Testis (tissue), 3 donors: Measurements from ENCODE around the gene AP2B1. TPM values are rescaled to one million over a fixed set of nuclear protein-coding genes. Genes with fewer than 3 reads are reported as not detected.
"Not testable (repeated sequence)": the region's sequence is repeated elsewhere in the genome, so short reads cannot be mapped to it uniquely, and the experiment has no call there.

ENCODE experiments used
- DNase-seq: peaks from one replicate; pipeline ENCODE4 v3.0.0-alpha.2; 2019
- H3K27ac ChIP-seq, 2 donors: fragments of 200-600 bp; sonication (generic); one replicate each; pipeline ENCODE4 v1.5.1; 2019
- H3K27me3 ChIP-seq: fragments of 200-600 bp; sonication (generic); one replicate; pipeline ENCODE4 v1.5.1; 2019
- H3K36me3 ChIP-seq: fragments of 200-600 bp; sonication (generic); one replicate; pipeline ENCODE4 v1.5.1; 2017; ENCODE audit warnings: low read depth; ENCODE audit errors: missing control alignments
- H3K4me1 ChIP-seq: fragments of 200-600 bp; sonication (generic); one replicate; pipeline ENCODE4 v1.5.1; 2019
- H3K4me3 ChIP-seq, 2 donors: fragments of 200-600 bp; sonication (generic); one replicate each; pipeline ENCODE4 v1.5.1; 2017 to 2019
- H3K9me3 ChIP-seq: fragments of 200-600 bp; sonication (generic); one replicate; pipeline ENCODE4 v1.5.1; 2017
- POLR2A ChIP-seq: fragments of 450-650 bp; IDR thresholded peaks from one replicate; pipeline ENCODE4 v1.6.1; 2017; ENCODE audit warnings: antibody characterized with exemption, mild to moderate bottlenecking, moderate library complexity
- WGBS, 2 donors: methylation state at CpG; one replicate each; pipeline ENCODE4 v1.1.5; 2018; 5-methylcytosine and 5-hydroxymethylcytosine counted together
- intact Hi-C: fragments of 100-400 bp; cut with DNase I; formaldehyde crosslinking; loops from one replicate; pipeline ENCODE4 v1.15.1; 2023; ENCODE audit warnings: low total_unique reads
- polyA plus RNA-seq: library from polyadenylated mRNA; stranded (reverse); fragments of 350-450 nt; fragmentation: Illumina TruSeq; extraction: RNeasy Lipid Tissue Mini Kit (QIAGEN cat#74804); gene quantifications from one replicate; pipeline ENCODE4 v1.2.3, GENCODE V29; 2014; ENCODE audit warnings: low read depth, low replicate concordance; ENCODE audit not compliant: insufficient read depth
- total RNA-seq, 2 donors: library from RNA; depleted of rRNA; stranded (reverse); fragments of >200 nt; gene quantifications; one replicate each; pipeline ENCODE4 v1.2.3, GENCODE V29; 2016
- TF ChIP-seq, protein P1 (sequence below), 3 experiments: fragments of 450-650 bp in 2 of 3; fragments of 200-600 bp in 1 of 3; sonication (generic) in 1 of 3; IDR thresholded peaks; one replicate each; pipeline ENCODE4 v1.5.1; 2016 to 2019; ENCODE audit warnings: antibody characterized with exemption in 3 of 3, mild to moderate bottlenecking in 2 of 3, moderate library complexity in 1 of 3

Gene AP2B1
- total and polyA plus RNA-seq, 3 donors from 2014 or later = 132 to 310 (median 147) TPM

DNA sequence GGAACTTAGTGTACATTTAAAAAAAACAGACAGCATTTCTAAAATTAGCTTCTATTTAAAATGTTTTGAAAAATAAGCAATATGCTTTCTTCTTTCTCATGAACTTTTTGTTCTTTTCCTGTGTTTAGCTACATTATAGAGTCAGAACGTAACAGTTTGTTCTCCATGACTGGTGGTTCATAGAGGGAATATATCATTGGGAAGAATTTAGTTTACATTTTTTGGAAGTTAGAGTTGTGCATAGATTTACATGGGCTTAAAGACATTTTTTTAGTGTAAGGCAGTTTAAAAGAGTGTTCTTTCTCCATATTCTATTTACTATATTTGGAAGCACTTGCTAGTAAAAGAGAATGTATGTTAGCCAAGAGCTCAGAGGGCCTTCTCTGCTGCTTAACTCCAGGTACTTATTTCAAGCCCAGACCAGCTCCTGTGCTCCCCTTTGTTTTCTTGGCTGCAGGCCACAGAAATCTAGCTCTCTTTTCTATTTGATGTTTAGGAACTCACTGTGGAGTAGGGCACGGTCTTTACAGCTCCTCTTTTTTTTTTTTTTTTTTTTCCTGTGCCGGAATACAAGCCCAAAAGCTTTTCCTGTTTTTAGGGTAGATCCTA is 20.2 kb downstream of the AP2B1 start:
- Histone ChIP-seq H3K27me3 (no peaks in the 10 kb centered on the region), H3K4me3 (no peak overlapping the region), H3K27ac (no peak overlapping the region), H3K4me1 (no peaks in the 10 kb centered on the region), H3K36me3 (no peaks in the 10 kb centered on the region), H3K9me3 (no peaks in the 10 kb centered on the region)
- DNase-seq = no peak
- WGBS, 2 donors = 54 to 55% methylated on average over 3 of the region's 3 CpGs
- TF ChIP-seq POLR2A = no peak
- TF ChIP-seq, protein P1, sequence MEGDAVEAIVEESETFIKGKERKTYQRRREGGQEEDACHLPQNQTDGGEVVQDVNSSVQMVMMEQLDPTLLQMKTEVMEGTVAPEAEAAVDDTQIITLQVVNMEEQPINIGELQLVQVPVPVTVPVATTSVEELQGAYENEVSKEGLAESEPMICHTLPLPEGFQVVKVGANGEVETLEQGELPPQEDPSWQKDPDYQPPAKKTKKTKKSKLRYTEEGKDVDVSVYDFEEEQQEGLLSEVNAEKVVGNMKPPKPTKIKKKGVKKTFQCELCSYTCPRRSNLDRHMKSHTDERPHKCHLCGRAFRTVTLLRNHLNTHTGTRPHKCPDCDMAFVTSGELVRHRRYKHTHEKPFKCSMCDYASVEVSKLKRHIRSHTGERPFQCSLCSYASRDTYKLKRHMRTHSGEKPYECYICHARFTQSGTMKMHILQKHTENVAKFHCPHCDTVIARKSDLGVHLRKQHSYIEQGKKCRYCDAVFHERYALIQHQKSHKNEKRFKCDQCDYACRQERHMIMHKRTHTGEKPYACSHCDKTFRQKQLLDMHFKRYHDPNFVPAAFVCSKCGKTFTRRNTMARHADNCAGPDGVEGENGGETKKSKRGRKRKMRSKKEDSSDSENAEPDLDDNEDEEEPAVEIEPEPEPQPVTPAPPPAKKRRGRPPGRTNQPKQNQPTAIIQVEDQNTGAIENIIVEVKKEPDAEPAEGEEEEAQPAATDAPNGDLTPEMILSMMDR (IDR thresholded peaks at IDR 0.05) = no peak
- intact Hi-C loops = no loop called here

DNA sequence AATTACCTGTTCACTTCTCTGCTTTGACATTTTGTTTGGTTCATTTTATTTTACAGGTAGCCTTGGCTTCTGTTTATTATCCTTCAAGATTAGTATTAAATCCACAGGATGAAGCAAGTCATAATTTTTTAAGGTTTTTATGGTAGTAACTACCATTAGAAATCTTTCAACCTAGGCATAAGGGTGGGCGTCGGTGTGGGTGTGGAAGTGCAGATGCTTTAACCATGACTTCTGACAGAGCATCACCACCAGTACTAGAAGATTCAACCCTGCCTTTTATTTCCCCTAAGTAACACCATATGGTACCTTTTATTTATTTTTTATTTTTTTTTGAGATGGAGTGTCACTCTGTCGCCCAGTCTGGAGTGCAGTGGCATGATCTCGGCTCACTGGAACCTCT is 22.7 kb downstream of the AP2B1 start:
- Histone ChIP-seq H3K27ac (no peak overlapping the region), H3K4me3 (no peak overlapping the region), H3K4me1 (no peaks in the 10 kb centered on the region), H3K9me3 (no peaks in the 10 kb centered on the region), H3K27me3 (no peaks in the 10 kb centered on the region), H3K36me3 (no peaks in the 10 kb centered on the region)
- WGBS, 2 donors = 87 to 96% methylated on average over 4 of the region's 4 CpGs
- intact Hi-C loops = no loop called here
- TF ChIP-seq, protein P1 (IDR thresholded peaks at IDR 0.05) = no peak
- no peak for TF ChIP-seq POLR2A
- DNase-seq = no peak

- not testable (repeated sequence) for H3K4me3 ChIP-seq, H3K36me3 ChIP-seq, H3K4me1 ChIP-seq
These were observed 23.6 kb downstream of the AP2B1 start for GRCh38 chr17:35610746-35611145.

DNA sequence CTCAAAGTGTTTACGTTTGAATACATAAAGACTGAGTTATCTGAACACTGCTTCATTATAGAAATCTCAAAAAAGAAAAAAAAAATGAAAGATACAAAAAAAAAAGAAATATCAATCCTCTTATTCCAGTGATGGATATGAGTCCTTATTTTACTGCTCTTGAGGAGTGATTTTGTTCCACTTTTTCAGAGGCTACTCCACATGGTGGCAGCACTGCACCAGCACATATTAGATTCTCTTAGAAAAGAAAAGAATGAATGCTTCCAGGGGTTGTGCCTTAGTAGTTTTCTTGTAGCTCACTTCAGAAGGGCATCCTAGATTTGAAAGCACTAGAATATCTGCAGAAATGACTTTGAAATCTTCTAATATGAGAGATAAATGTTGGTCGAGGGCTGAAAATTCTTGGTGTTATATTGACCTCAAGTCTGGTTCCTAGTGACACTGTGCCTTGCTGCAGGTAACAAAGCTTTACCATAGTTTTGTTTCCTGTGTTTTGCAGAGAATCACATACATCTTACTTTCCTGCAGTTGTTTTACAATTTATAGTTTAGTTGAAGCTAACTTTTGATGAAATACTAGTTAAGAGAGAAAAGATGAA is 25.9 kb downstream of the AP2B1 start:
- Histone ChIP-seq H3K9me3 (no peaks in the 10 kb centered on the region), H3K4me1 (no peaks in the 10 kb centered on the region), H3K4me3 (no peak overlapping the region), H3K36me3 (no peaks in the 10 kb centered on the region), H3K27me3 (no peaks in the 10 kb centered on the region), H3K27ac (no peak overlapping the region)
- 70 to 80% methylated on average over 2 of the region's 2 CpGs for WGBS, 2 donors
- intact Hi-C loops = no loop called here
- TF ChIP-seq, protein P1 (IDR thresholded peaks at IDR 0.05) = peak; percentile 27 to 61 (median 52)
- TF ChIP-seq POLR2A = no peak
- peak; percentile 72 for DNase-seq

More at GRCh38 chr17:35610746-35611145, 23.6 kb downstream of the AP2B1 start:
- DNase-seq, H3K27me3 ChIP-seq, H3K27ac ChIP-seq, intact Hi-C loops, H3K9me3 ChIP-seq: not testable (repeated sequence)
- 83 to 87% methylated on average over 12 of the region's 12 CpGs for WGBS, 2 donors

GRCh38 chr17:35614810-35615209 is 27.7 kb downstream of the AP2B1 start:
- TF ChIP-seq POLR2A = no peak
- TF ChIP-seq, protein P1 (IDR thresholded peaks at IDR 0.05) = no peak
- Histone ChIP-seq H3K27me3 (no peaks in the 10 kb centered on the region), H3K4me3 (no peak overlapping the region), H3K4me1 (no peaks in the 10 kb centered on the region), H3K36me3 (no peaks in the 10 kb centered on the region), H3K27ac (no peak overlapping the region), H3K9me3 (no peaks in the 10 kb centered on the region)
- intact Hi-C loops = loop anchor here (5.0 kb wide), 1 partner anchor 137 kb away; the partner anchor contains the start of gene GAS2L2
- WGBS, 2 donors = 91 to 94% methylated on average over 3 of the region's 3 CpGs
- DNase-seq = no peak
